K562 (cell line): ENCODE measurements around the gene KCNH2. TPM values are rescaled to one million over a fixed set of nuclear protein-coding genes. Genes with fewer than 3 reads are reported as not detected.

Experiments used
- ATAC-seq: fragments of 200-7000 bp; cut with Tn5 transposase; 3 replicates; pipeline ENCODE4 v1.9.1; 2020; ENCODE audit warnings: moderate library complexity
- BruUV-seq: library from RNA; stranded (reverse); fragments of 400-500 nt; replicated peaks from 2 replicates; lab custom pipeline; 2021; lab: Mats Ljungman, UMichigan
- CTCF ChIA-PET: fragments of 300-600 bp; formaldehyde crosslinking; extraction: SDS; loops from one replicate; lab custom pipeline; 2021; ENCODE audit warnings: low intra/inter-chr PET ratio; lab: Yijun Ruan, JAX
- POLR2A ChIA-PET: fragments of 300-600, 350-650 bp; sonication (Branson Sonifier 250); formaldehyde crosslinking; extraction: SDS; loops from one replicate; lab custom pipeline; 2021; ENCODE audit warnings: antibody characterized with exemption, inconsistent platforms; lab: Yijun Ruan, JAX
- DNase-seq, 4 experiments: peaks; one replicate each; pipeline versions ENCODE4 v3.0.0 to v3.0.0-alpha.2; 2011 to 2018; ENCODE audit warnings: low spot score in 3 of 4, mixed read lengths in 3 of 4; ENCODE audit errors: extremely low read depth in 1 of 4
- FAIRE-seq: peaks from 2 replicates; lab custom pipeline; 2011; peaks lifted over from hg19 to GRCh38; lab: Jason Lieb, UNC
- H2AFZ ChIP-seq: 2 replicates; pipeline ENCODE4 v1.6.0; 2011; ENCODE audit warnings: low read depth, low read length, control low read depth, inconsistent platforms
- H3K27ac ChIP-seq: fragments of 200-600 bp; 3 replicates; pipeline ENCODE4 v1.8.0; 2011; ENCODE audit warnings: low read depth, mild to moderate bottlenecking, control low read depth, inconsistent platforms, low read length, moderate library complexity, mixed read lengths; ENCODE audit errors: extremely low read depth
- H3K27me3 ChIP-seq, 2 experiments: fragments of 300-600 bp in 1 of 2; 2 replicates in 1 of 2; 3 replicates in 1 of 2; pipeline versions ENCODE4 v1.6.0 to v1.8.0; 2011; ENCODE audit warnings: inconsistent platforms in 2 of 2, low read length in 2 of 2, mild to moderate bottlenecking in 1 of 2, mixed read lengths in 1 of 2, moderate library complexity in 1 of 2; ENCODE audit not compliant: control insufficient read depth in 2 of 2, insufficient read depth in 2 of 2
- H3K36me3 ChIP-seq: fragments of 300-600 bp; 3 replicates; pipeline ENCODE4 v1.8.0; 2011; ENCODE audit warnings: mild to moderate bottlenecking, low read length, inconsistent platforms; ENCODE audit not compliant: control insufficient read depth, insufficient read depth
- H3K4me1 ChIP-seq, 2 experiments: fragments of 200-600 bp in 1 of 2; replicated peaks in 1 of 2; 2 replicates in 1 of 2; 3 replicates in 1 of 2; pipeline versions ENCODE4 v1.5.1 to v1.8.0; 2011; ENCODE audit warnings: inconsistent platforms in 2 of 2, low read length in 2 of 2, mild to moderate bottlenecking in 1 of 2, mixed read lengths in 1 of 2, moderate library complexity in 1 of 2; ENCODE audit not compliant: control insufficient read depth in 2 of 2, insufficient read depth in 2 of 2
- H3K4me2 ChIP-seq: 2 replicates; pipeline ENCODE4 v1.6.1; 2011; ENCODE audit warnings: low read length, control low read depth, inconsistent platforms, mixed read lengths; ENCODE audit not compliant: insufficient read depth
- H3K4me3 ChIP-seq: fragments of 200-600 bp; sonication (generic), shearing (Covaris generic); 2 replicates; pipeline ENCODE4 v1.5.1; 2016; ENCODE audit warnings: control low read depth, inconsistent platforms
- H3K79me2 ChIP-seq: fragments of 200-600 bp; 3 replicates; pipeline ENCODE4 v1.8.0; 2011; ENCODE audit warnings: low read length, inconsistent platforms; ENCODE audit not compliant: control insufficient read depth, insufficient read depth
- H3K9ac ChIP-seq, 2 experiments: 2 replicates each; pipeline versions ENCODE4 v1.6.0 to v1.6.1; 2011; ENCODE audit warnings: low read depth in 2 of 2, low read length in 2 of 2, control low read depth in 1 of 2, inconsistent platforms in 1 of 2, mild to moderate bottlenecking in 1 of 2, mixed read lengths in 1 of 2; ENCODE audit not compliant: insufficient read depth in 1 of 2
- H3K9me1 ChIP-seq: one replicate; pipeline ENCODE4 v1.6.0; 2011; ENCODE audit warnings: inconsistent platforms, mild to moderate bottlenecking, low read length, moderate library complexity; ENCODE audit not compliant: control insufficient read depth, insufficient read depth
- H3K9me3 ChIP-seq: replicated peaks from 2 replicates; pipeline ENCODE4 v1.5.1; 2011; ENCODE audit warnings: low read depth, low read length, inconsistent platforms; ENCODE audit not compliant: control insufficient read depth, insufficient read depth
- H4K20me1 ChIP-seq: replicated peaks from 2 replicates; pipeline ENCODE4 v1.6.1; 2011; ENCODE audit warnings: low read length, inconsistent platforms, mixed read lengths; ENCODE audit not compliant: control insufficient read depth, insufficient read depth
- BCL6 ChIP-seq: fragments of 250-450 bp; sonication (Bioruptor Pico); IDR thresholded peaks from 2 replicates; pipeline ENCODE4 v1.4.0; 2020
- DMBX1 ChIP-seq: fragments of 250-450 bp; sonication (Bioruptor Pico); IDR thresholded peaks from 2 replicates; pipeline ENCODE4 v1.8.0; 2022; ENCODE audit warnings: inconsistent platforms, mild to moderate bottlenecking, moderate library complexity, borderline replicate concordance
- GTF2B ChIP-seq: IDR thresholded peaks from 2 replicates; pipeline ENCODE4 v1.6.1; 2011; ENCODE audit not compliant: insufficient read length; ENCODE audit errors: extremely low read depth
- HNRNPLL ChIP-seq: fragments of 200-400 bp; formaldehyde crosslinking; IDR thresholded peaks from 2 replicates; pipeline ENCODE4 v1.6.1; 2017; ENCODE audit warnings: low read length, low read depth, mild to moderate bottlenecking; ENCODE audit not compliant: poor library complexity, severe bottlenecking
- ID3 ChIP-seq, 2 experiments: fragments of 250-450 bp in 1 of 2; fragments of 450-650 bp in 1 of 2; sonication (Bioruptor Pico) in 1 of 2; IDR thresholded peaks; 2 replicates each; pipeline versions ENCODE4 v1.6.1 to v1.8.0; 2016 to 2021; ENCODE audit warnings: mild to moderate bottlenecking in 2 of 2, moderate library complexity in 2 of 2, missing compliant biosample characterization in 1 of 2, missing genetic modification characterization in 1 of 2
- MITF ChIP-seq: IDR thresholded peaks from 2 replicates; pipeline ENCODE4 v1.6.1; 2014; ENCODE audit warnings: antibody characterized with exemption
- STAT6 ChIP-seq: sonication (generic); formaldehyde crosslinking; IDR thresholded peaks from 2 replicates; pipeline ENCODE4 v1.8.1; 2023; ENCODE audit warnings: mild to moderate bottlenecking, missing genetic modification reagents
- TRIM25 ChIP-seq: fragments of 450-650 bp; IDR thresholded peaks from 2 replicates; pipeline ENCODE4 v1.7.0; 2016; ENCODE audit warnings: borderline replicate concordance
- TSC22D4 ChIP-seq: fragments of 450-650 bp; IDR thresholded peaks from 2 replicates; pipeline ENCODE4 v1.6.1; 2016; ENCODE audit warnings: missing genetic modification characterization, missing biosample characterization, control low read depth
- XRCC5 ChIP-seq: fragments of 200-400 bp; formaldehyde crosslinking; IDR thresholded peaks from 2 replicates; pipeline ENCODE4 v1.6.1; 2017; ENCODE audit warnings: low read depth, mild to moderate bottlenecking, low read length
- ZBTB8A ChIP-seq: fragments of 450-650 bp; IDR thresholded peaks from 2 replicates; pipeline ENCODE4 v1.6.1; 2018; ENCODE audit warnings: mild to moderate bottlenecking, moderate library complexity; ENCODE audit not compliant: partially characterized antibody
- ZFP30 ChIP-seq: fragments of 250-450 bp; sonication (Bioruptor Pico); IDR thresholded peaks from 2 replicates; pipeline ENCODE4 v1.8.0; 2022; ENCODE audit warnings: moderate library complexity, mild to moderate bottlenecking, inconsistent platforms, borderline replicate concordance
- ZNF146 ChIP-seq: IDR thresholded peaks from one replicate; pipeline ENCODE4 v1.6.1; 2018; ENCODE audit warnings: missing compliant biosample characterization; ENCODE audit not compliant: unreplicated experiment
- WGBS: fragments of 100-300 bp; shearing (Covaris generic); methylation state at CpG from one replicate; pipeline ENCODE4 v1.1.6; 2016; ENCODE audit warnings: low coverage, mixed read lengths; ENCODE audit not compliant: insufficient coverage; ENCODE audit errors: missing lambda C conversion rate; 5-methylcytosine and 5-hydroxymethylcytosine counted together
- in situ Hi-C: fragments of 300-500 bp; cut with MboI; formaldehyde crosslinking; loops from 4 replicates; pipeline ENCODE4 v1.15.0; 2018; ENCODE audit warnings: inconsistent platforms, mixed read lengths
- intact Hi-C: fragments of 100-400 bp; cut with micrococcal nuclease; formaldehyde crosslinking; loops from 2 replicates; pipeline ENCODE4 v1.14.2; 2022
- polyA plus RNA-seq, 8 experiments: library from polyadenylated mRNA; depleted of rRNA in 4 of 8; stranded (reverse) in 5 of 8; unstranded in 3 of 8; fragments of >200 nt; fragmentation: Nextera tagmentation in 2 of 8; fragmentation: Illumina TruSeq in 1 of 8; extraction: Ambion mirVana in 2 of 8; extraction: Trizol in 1 of 8; gene quantifications; 2 replicates each; pipeline versions ENCODE4 v1.2.1 to v1.2.3, GENCODE V29; 2011 to 2014; ENCODE audit warnings: inconsistent platforms in 1 of 8, missing spikeins in 1 of 8
- total RNA-seq, 7 experiments: library from RNA; depleted of rRNA in 6 of 7; stranded (reverse); fragments of >200 nt in 6 of 7; fragmentation: Illumina TruSeq in 2 of 7; extraction: Trizol in 2 of 7; gene quantifications; 2 replicates each; pipeline versions ENCODE4 v1.2.1 to v1.2.3, GENCODE V29; 2011 to 2021; ENCODE audit warnings: low replicate concordance in 1 of 7

KCNH2 gene
- total and polyA plus RNA-seq, 9 of the 15 experiments (the other 6 are each of a cell fraction or from before 2014, with no cell fraction given), result 18.1 to 368 (median 218) TPM

- Histone ChIP-seq H3K4me3 (no peak overlapping the region), H2AFZ (no peak overlapping the region), H3K4me2 (no peak overlapping the region), H3K27ac (no peak overlapping the region), H3K4me1 (peaks cover 35 to 63% of the 10 kb centered on the region in 2 experiments), H3K9me1 (no peaks in the 10 kb centered on the region), H3K79me2 (peaks cover 19% of the 10 kb centered on the region), H4K20me1 (no peaks in the 10 kb centered on the region), H3K27me3 (no peaks in the 10 kb centered on the region), H3K9me3 (no peaks in the 10 kb centered on the region), H3K36me3 (no peaks in the 10 kb centered on the region), H3K9ac (no peak overlapping the region)
- CTCF ChIA-PET, result no interaction called here
- 75% methylated on average over 9 of the region's 9 CpGs for WGBS
- FAIRE-seq (no peak), DNase-seq (no peak), ATAC-seq (no peak)
- BruUV-seq, result no TSS peak
- in situ Hi-C loops (no loop called here), intact Hi-C loops (loop anchor here (5.0 kb wide), 1 partner anchor 227 kb away; the partner anchor contains the start of gene CHPF2)
- POLR2A ChIA-PET, result interaction anchor here (0.7 to 8.4 kb wide), 4 partner anchors 9 to 31 kb away, joined by 3 to 146 read pairs (median 10); partner anchors contain the start of genes ABCB8 and ATG9B
- TF ChIP-seq ID3 (CRISPR knock-in tag; IDR thresholded peaks at IDR 0.05) (no peak), ID3 (tag; IDR thresholded peaks at IDR 0.05) (no peak), XRCC5 (no peak), MITF (no peak), ZNF146 (CRISPR knock-in tag) (no peak), HNRNPLL (no peak), TSC22D4 (tag) (no peak), GTF2B (no peak), ZBTB8A (no peak), STAT6 (CRISPR knock-in tag) (no peak), ZFP30 (CRISPR knock-in tag) (no peak), DMBX1 (CRISPR knock-in tag) (no peak), BCL6 (no peak), TRIM25 (no peak)
Measured at GRCh38 chr7:151005566-151005965, 27.4 kb upstream of the KCNH2 start.
